ENCODE data around the gene EPS8L3. TPM values are rescaled to one million over a fixed set of nuclear protein-coding genes. Genes with fewer than 3 reads are reported as not detected.

EPS8L3 gene
- total and polyA plus RNA-seq, 2 of the 8 experiments (the other 6 are each of a cell fraction or from before 2014, with no cell fraction given), result not detected

DNA sequence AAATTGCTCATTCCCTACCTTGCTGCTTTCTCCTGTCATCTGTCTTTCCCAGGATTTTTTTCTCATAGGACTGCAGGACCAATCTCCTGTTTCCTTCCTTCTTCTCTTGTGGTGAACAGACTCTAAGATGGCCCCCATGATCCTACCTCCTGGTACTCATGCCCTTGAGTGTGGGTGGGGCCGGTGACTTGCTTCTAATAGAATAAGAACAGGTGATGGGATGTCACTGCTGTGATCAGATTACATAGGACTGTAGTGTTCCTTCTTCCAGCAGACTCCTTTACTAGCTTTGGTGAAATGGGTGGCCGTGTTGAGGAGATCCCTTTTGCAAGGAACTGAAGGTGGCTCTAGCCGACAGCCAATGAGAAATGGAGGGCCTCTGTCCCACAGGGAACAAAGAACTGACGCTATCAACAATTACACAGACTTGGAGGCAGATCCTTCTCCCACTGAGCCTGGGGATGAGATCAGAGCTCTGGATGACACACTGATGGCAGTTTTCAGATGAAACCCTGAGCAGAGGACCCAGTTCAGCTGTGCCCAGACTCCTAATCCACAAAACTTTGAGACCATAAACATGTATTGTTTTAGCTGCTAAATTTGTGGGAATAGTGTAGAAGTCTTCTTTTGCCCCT lies 30.4 kb downstream of the EPS8L3 start:
- DNase-seq (ENCODE audit: low read depth in 1 of 2, low spot score in 2 of 2) (no peak), FAIRE-seq (no peak)
- no peak overlapping the region for H3K27ac ChIP-seq (ENCODE audit: low read depth, low read length)
- no peak overlapping the region for H2BK12ac ChIP-seq (ENCODE audit: low read depth, low read length)
- H4K5ac ChIP-seq (ENCODE audit: insufficient read length, low read depth, low read length), result no peak overlapping the region
- H4K20me1 ChIP-seq (replicated peaks in 1 of 2; ENCODE audit: control insufficient read depth in 1 of 2, insufficient read depth in 2 of 2, low read length in 2 of 2), result no peaks in the 10 kb centered on the region
- no peak overlapping the region for H4K91ac ChIP-seq (replicated peaks; ENCODE audit: insufficient read length, low read length)
- no peak overlapping the region for H3K23ac ChIP-seq (ENCODE audit: insufficient read length)
- H2BK5ac ChIP-seq (ENCODE audit: low read depth, low read length), result no peak overlapping the region
- H2AK5ac ChIP-seq (ENCODE audit: low read depth, low read length), result no peak overlapping the region
- no peak overlapping the region for H3K18ac ChIP-seq (ENCODE audit: extremely low read depth, low read length)
- H3K23me2 ChIP-seq (ENCODE audit: low read depth, low read length), result no peaks in the 10 kb centered on the region
- H3K27me3 ChIP-seq (replicated peaks in 1 of 4; ENCODE audit: control insufficient read depth in 3 of 4, extremely low read depth in 1 of 4, insufficient read depth in 3 of 4, low read length in 3 of 4), result peaks cover 0 to 6% (median 2%) of the 10 kb centered on the region in 4 experiments; a peak in 3 of 7 replicates
- H3K79me2 ChIP-seq (ENCODE audit: control insufficient read depth in 1 of 2, insufficient read depth in 2 of 2, low read length in 2 of 2), result no peaks in the 10 kb centered on the region
- no peaks in the 10 kb centered on the region for H3K9me3 ChIP-seq (ENCODE audit: insufficient read depth in 2 of 2, low read depth in 1 of 2, low read length in 1 of 2)
- no peak overlapping the region for H3K4me2 ChIP-seq (ENCODE audit: insufficient read depth in 1 of 2, low read depth in 2 of 2, low read length in 2 of 2)
- no peak overlapping the region for H3K14ac ChIP-seq (ENCODE audit: insufficient read length)
- H2BK15ac ChIP-seq (ENCODE audit: low read length), result no peak overlapping the region
- no peak overlapping the region for H3K4ac ChIP-seq (replicated peaks; ENCODE audit: insufficient read length, low read depth, low read length)
- no peak overlapping the region for H4K8ac ChIP-seq (ENCODE audit: extremely low read depth, insufficient read depth, low read length)
- no peak overlapping the region for H2BK20ac ChIP-seq (ENCODE audit: low read length)
- no peak overlapping the region for H2AFZ ChIP-seq (ENCODE audit: low read length)
- 82% methylated on average over 4 of the region's 4 CpGs; no CpG with 5 or more reads in 1 of the 2 experiments for WGBS, 2 experiments (ENCODE audit: extremely low coverage in 1 of 2, insufficient coverage in 1 of 2, insufficient read length in 1 of 2, insufficient replicate concordance in 2 of 2, low coverage in 1 of 2, low lambda C conversion rate in 2 of 2, missing lambda C conversion rate in 1 of 2)
- H3K36me3 ChIP-seq (ENCODE audit: control insufficient read depth in 2 of 4, insufficient read depth in 4 of 4, low read length in 3 of 4), result no peaks in the 10 kb centered on the region
- no peak overlapping the region for H3K4me3 ChIP-seq (ENCODE audit: extremely low read depth in 1 of 4, insufficient read depth in 2 of 4, low read depth in 3 of 4, low read length in 4 of 4)
- no peak overlapping the region for H3K9ac ChIP-seq (replicated peaks in 1 of 4; ENCODE audit: extremely low read depth in 1 of 4, low read depth in 3 of 4, low read length in 3 of 4)
- no peak overlapping the region for H3K56ac ChIP-seq (replicated peaks; ENCODE audit: insufficient read length, low read depth, low read length)
- no peaks in the 10 kb centered on the region for H3K4me1 ChIP-seq (replicated peaks in 1 of 4; ENCODE audit: control insufficient read depth in 3 of 4, insufficient read depth in 4 of 4, low read length in 3 of 4)
- no peaks in the 10 kb centered on the region for H3K79me1 ChIP-seq (ENCODE audit: low read depth, low read length)
- no peak overlapping the region for H2BK120ac ChIP-seq (replicated peaks; ENCODE audit: low read depth, low read length)
- ChIA-PET POLR2A (ENCODE audit: partially characterized antibody) (interaction anchor here (0.6 to 1.1 kb wide), 2 partner anchors 16 to 778 kb away, joined by 3 read pairs; no protein-coding TSS in a partner anchor), CTCF (ENCODE audit: partially characterized antibody) (interaction anchor here (0.6 to 2.6 kb wide), 8 partner anchors 13 to 136 kb away, joined by 3 to 7 read pairs (median 3); no protein-coding TSS in a partner anchor)
- TF ChIP-seq MAFK (IDR thresholded peaks at IDR 0.05; ENCODE audit: low read depth, low read length), result no peak
- TF ChIP-seq, protein P1, sequence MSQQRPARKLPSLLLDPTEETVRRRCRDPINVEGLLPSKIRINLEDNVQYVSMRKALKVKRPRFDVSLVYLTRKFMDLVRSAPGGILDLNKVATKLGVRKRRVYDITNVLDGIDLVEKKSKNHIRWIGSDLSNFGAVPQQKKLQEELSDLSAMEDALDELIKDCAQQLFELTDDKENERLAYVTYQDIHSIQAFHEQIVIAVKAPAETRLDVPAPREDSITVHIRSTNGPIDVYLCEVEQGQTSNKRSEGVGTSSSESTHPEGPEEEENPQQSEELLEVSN (IDR thresholded peaks at IDR 0.05), result no peak
- TF ChIP-seq BACH1 (IDR thresholded peaks at IDR 0.05; ENCODE audit: low read length), result no peak
- no peak for TF ChIP-seq BCL11A (IDR thresholded peaks at IDR 0.05; ENCODE audit: low read depth in 2 of 2, low read length in 2 of 2)
- no peak for TF ChIP-seq ZNF274 (IDR thresholded peaks at IDR 0.05; ENCODE audit: borderline replicate concordance, extremely low read depth, low read length)
- TF ChIP-seq CBX5 (IDR thresholded peaks at IDR 0.05; ENCODE audit: low read depth, low read length), result no peak
- TF ChIP-seq RXRA (IDR thresholded peaks at IDR 0.05; ENCODE audit: insufficient read depth, low read depth, low read length), result no peak
- TF ChIP-seq FOSL1 (IDR thresholded peaks at IDR 0.05; ENCODE audit: insufficient read depth, low read depth, low read length), result no peak
- TF ChIP-seq TAF7 (optimal IDR thresholded peaks at IDR 0.05; ENCODE audit: borderline replicate concordance, low read depth, low read length), result no peak
- no peak for TF ChIP-seq KDM4A (IDR thresholded peaks at IDR 0.05; ENCODE audit: low read depth, low read length, severe bottlenecking)
- TF ChIP-seq POU5F1 (IDR thresholded peaks at IDR 0.05; ENCODE audit: low read depth, low read length), result no peak
- TF ChIP-seq KDM1A (IDR thresholded peaks at IDR 0.05; ENCODE audit: borderline replicate concordance, low read length), result no peak
- TF ChIP-seq GTF2F1 (IDR thresholded peaks at IDR 0.05; ENCODE audit: borderline replicate concordance, low read depth, low read length), result no peak

Measured in H1 (cell line).